HepG2 (cell line): Measurements from ENCODE around the gene NPBWR2.

Experiments used
- ZBTB8A ChIP-seq: sonication (generic); formaldehyde crosslinking; IDR thresholded peaks from 2 replicates; pipeline ENCODE4 v1.4.0; 2020; ENCODE audit warnings: mild to moderate bottlenecking, low read depth, missing genetic modification reagents, borderline replicate concordance
- TF ChIP-seq, protein P1 (sequence below): sonication (generic); formaldehyde crosslinking; IDR thresholded peaks from 2 replicates; pipeline ENCODE4 v1.5.0; 2020; ENCODE audit warnings: mild to moderate bottlenecking, missing genetic modification reagents, moderate library complexity

DNA sequence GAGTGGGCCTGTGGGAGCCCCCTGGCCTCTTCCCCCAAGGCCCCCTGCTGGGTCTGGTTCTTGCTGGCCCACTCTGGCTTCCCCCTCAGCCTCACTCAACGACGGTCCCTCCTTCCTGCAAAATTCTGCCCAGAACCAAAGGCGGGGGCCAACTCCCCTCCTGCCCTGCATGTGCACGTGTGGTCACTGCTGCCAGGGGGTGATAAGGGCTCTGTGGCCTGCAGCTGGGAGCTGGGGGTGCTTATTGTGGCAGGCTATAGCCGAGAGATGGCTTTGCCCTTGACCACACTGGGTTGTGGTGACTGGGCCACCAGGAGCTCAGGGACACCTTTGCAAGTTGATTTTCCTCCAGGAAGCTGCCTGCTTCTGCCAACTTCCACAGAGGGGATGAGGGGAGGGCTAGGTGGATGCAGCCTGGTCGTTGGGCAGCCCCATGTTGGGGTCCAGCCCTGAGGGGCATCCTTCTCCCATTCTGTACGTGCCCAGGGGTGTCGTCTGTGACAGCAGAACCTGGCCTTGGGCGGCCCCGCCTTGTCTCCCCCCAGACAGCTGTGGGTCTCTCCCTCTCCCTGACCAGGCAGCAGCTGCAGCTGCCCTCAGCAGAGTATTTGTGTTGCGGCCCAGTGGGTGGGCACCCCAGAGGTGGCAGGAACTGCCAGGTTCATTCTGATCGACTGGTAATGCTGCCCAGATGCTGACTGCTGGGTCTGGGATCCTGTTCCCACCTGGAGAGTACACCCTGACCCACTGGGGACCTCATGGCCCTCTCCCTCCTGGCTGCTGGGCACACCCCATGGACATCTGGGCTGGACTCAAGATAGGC is 38.8 kb downstream of the NPBWR2 start:
- no peak for TF ChIP-seq ZBTB8A (CRISPR knock-in tag)
- TF ChIP-seq, protein P1, sequence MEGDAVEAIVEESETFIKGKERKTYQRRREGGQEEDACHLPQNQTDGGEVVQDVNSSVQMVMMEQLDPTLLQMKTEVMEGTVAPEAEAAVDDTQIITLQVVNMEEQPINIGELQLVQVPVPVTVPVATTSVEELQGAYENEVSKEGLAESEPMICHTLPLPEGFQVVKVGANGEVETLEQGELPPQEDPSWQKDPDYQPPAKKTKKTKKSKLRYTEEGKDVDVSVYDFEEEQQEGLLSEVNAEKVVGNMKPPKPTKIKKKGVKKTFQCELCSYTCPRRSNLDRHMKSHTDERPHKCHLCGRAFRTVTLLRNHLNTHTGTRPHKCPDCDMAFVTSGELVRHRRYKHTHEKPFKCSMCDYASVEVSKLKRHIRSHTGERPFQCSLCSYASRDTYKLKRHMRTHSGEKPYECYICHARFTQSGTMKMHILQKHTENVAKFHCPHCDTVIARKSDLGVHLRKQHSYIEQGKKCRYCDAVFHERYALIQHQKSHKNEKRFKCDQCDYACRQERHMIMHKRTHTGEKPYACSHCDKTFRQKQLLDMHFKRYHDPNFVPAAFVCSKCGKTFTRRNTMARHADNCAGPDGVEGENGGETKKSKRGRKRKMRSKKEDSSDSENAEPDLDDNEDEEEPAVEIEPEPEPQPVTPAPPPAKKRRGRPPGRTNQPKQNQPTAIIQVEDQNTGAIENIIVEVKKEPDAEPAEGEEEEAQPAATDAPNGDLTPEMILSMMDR (CRISPR knock-in tag), result peak; percentile 2; the same call in 1 of the 2 replicates
